GM19438 (cell line): ENCODE measurements around the gene KRTAP10-5.
"Not testable (repeated sequence)": the region's sequence is repeated elsewhere in the genome, so short reads cannot be mapped to it uniquely, and the experiment has no call there.

ENCODE experiments used
- ATAC-seq: cut with Tn5 transposase; IDR thresholded peaks from one replicate; pipeline ENCODE4 v1.9.1; 2021; ENCODE audit warnings: low read depth; ENCODE audit not compliant: unreplicated experiment

The KRTAP10-5 gene

DNA sequence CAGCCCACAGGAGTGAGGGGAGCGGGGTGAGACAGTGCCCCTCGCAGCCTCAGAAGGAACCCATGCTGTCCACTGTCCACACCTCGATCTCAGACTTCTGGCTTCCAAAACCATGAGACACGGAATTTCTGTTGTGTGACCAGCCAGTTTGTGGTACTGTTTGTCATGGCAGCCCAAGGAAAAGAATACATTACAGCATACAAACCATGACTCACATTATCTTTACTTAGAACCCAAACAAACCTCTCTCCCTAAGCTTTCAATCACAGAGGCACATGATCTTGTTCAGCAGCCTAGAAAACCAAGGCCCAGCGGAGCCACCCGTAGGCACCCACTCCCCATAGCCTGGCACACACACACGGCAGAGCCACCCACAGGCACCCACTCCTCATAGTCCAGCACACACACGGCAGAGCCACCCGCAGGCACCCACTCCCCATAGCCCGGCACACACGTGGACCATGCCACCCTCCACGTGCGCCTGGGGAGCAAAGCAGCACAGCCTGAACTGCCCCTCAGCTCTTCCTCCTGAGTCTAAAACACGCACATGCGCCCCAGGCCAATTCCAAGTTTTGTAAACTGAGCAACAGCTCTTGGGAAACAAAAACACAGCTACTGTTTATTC, 7.3 kb downstream of the KRTAP10-5 start:
- no peak for ATAC-seq

DNA sequence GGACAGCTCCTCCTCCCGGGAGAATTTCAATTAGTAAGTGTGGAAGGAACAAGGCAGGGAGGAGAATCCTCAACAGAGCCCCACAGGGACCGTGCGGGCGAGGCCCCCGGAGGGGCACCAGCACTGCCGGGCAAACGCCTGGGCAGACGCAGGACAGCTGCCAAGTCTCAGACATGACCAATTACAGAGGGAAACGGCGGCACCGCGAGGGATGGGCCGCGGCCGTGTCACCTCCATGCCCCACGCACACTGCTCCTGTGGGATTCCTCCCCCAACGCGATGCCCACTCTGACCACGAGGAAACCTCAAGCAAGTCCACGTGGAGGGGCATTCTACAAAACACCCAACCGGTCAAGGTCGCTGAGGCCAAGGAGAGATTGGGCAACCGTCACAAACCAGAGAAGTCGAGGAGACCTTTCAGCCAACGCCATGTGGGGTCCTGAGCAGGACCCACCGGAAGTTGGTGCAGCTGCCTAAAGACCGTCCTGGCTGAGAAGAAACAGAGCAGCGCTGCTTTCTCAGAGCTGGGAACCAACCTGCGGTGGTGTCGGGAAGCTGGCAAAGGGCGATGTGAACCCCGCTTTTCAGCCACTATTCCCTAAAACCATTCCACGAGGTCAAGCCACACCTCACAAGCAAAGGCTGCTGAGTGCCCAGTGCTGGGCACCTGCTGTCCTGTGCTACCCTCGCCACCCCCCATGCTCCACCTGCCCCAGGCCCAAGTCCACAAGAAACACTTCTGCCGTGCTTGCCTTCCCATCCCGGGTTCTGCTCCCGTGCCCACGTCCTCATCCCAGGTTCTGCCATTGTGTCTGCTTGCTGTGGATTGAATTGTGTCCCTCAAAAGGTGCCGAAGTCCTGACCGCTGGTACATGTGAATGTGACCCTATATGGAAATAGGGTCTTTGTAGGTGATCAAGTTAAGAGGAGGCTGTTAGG, 8.3 kb downstream of the KRTAP10-5 start:
- no peak for ATAC-seq

DNA sequence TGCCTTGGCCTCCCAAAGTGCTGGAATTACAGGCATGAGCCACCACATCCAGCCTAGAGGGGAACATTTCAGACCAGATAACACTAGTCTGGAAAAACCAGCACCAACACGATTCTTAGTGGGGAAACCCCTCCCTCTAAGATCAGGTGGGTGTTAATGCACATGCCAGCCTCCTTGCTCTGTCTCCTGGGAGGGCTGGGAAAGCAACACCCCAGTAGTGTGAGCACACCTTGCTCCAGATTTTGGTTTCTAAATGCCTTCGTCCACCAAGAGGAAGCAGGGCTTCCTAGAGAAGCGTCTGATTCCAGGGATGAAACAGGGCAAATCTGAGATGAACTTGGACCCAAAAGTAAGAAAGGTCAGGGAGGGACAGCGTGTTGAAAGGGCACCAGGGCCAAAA, 9.1 kb downstream of the KRTAP10-5 start:
- ATAC-seq, result no peak

DNA sequence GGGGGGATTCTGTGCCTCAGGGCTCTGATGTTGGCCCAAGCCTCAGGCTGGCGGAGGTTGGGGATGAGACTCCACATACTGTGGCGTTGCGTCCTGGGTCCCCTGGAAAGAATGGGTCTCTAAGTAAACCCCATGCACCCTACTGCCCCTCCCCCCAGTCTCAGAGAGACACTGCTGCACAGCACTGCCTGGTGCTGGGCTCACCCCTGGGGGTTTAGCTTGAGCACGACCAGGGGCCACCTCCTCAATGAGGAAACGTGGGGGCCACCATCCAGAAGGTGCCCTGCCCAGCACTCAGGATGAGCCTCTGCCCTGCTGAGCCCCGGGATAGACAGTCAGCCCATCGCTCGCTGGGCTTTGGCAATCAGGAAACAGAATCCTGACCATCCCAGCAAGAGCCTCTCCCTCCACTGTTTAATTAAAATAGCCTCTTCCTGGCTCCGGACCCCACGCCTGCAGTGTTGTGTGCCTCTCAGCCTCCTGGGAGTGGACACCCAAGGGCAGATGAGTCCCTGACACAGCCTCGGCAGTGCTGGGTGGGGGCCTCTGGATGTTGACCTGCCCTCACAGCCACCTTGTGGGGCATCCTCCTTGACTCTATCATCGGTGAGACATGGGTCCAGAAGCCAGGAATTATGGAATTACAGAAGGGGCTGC, 10.4 kb downstream of the KRTAP10-5 start:
- no peak for ATAC-seq

DNA sequence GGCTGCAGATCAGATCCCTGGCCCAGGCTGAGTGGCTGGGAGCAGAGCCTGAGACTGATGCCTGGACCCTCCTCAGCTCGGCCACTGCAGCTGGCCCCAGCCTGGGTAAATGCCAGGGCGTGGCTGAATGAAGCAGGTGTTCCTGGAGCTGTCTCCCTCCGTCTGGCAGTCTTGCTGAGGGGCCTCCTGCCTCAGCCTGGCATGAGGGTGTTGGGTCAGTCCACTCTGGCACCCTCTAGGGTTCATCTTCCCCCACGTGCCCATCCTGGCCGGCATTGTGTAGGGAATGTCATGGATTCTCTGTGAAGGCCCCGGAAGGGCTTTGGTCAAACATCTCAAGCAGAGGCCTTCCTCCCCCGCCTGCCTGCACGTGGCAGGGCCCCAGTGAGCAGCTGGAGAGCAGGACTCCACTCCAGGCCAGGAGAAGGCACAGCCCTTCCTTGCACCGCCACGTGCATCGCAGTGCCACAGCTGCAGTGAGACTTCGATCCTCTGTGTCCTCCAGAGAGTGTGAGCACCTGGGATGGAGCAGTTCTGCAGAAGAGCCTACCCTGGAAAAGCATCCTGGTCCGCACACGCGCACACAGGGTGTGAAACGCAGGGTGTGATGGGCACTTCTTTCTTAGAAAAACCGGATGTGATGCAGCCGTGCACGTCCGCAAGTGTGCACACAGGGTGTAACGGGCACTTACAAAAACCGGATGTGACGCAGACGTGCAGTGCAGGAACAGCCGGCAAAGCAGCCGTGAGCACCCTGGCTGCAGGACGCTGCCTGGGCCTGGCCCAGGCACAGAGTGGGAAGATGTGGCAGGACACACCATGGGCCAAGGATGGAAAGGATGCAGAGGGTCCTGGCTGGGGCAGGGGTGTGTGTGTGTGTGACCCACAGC, 11.5 kb downstream of the KRTAP10-5 start:
- ATAC-seq, result no peak

DNA sequence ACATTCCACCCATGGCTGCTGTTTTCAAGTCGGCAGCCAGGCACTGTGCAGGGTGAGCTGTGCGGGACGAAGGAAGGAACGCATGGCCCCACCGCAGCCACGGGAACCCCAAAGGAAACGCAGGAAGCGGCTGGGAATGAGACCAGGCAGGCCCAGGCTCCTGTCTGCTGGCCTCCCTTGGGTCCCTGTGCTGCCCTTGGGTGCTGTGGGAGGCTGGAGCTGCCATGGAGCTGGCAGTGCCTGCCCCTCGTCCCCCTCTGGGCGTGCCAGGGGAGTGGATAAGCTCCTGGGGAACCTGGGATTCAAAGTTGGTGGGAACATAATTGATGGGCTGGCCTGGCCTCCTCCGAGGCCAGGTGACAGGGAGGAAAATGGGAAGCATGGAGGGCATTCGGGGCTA, 12.1 kb downstream of the KRTAP10-5 start:
- no peak for ATAC-seq

DNA sequence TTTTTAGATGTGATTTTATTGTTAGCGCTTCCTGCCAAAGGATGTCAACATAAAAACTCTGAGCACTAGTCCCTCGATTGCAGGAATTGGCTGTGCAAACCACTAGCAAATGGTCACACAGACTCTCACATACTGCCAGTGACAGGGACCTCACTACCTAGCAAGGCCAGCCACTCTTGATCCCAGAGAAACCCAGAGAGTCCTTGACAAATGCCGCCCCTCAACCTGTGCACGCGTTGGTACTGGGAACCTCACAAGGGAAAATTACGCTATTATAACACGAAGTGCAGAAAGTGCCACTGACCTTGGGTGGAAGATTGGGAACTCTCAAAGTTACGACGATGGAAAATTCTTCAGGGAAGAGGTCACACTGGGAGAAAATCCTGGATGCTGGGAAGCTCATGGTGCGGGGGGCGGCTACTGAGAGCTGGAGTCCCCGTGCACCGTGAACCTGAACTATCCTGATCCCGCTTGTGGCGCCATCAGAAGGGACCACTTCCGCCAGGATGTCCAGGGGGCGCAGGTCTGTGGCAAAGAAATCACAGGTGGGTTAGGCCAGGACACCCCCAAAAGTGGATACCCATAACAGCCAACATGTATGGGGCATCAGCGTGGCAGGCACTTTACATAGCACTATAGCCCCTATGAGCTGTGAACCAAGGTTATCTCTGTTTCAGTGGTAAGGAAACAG, 12.8 kb downstream of the KRTAP10-5 start:
- ATAC-seq, result no peak

DNA sequence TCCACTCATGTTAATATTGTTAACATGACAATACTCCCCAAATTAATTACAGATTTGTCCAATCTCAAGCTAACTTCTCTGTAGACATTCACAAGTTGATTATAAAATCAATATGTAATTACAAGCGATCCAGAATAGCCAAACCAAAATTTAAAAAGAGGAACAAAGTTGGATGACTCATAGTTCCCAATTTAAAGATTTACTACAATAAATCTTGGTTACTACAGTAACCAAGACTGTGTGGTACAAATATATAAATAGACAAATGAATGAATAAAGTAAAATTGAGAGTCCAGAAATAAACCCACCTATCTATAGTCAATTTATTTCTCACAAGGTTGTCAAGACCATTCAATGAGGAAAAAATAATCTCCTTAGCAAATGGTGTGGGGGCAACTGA, 14.0 kb downstream of the KRTAP10-5 start:
- ATAC-seq, result no peak

DNA sequence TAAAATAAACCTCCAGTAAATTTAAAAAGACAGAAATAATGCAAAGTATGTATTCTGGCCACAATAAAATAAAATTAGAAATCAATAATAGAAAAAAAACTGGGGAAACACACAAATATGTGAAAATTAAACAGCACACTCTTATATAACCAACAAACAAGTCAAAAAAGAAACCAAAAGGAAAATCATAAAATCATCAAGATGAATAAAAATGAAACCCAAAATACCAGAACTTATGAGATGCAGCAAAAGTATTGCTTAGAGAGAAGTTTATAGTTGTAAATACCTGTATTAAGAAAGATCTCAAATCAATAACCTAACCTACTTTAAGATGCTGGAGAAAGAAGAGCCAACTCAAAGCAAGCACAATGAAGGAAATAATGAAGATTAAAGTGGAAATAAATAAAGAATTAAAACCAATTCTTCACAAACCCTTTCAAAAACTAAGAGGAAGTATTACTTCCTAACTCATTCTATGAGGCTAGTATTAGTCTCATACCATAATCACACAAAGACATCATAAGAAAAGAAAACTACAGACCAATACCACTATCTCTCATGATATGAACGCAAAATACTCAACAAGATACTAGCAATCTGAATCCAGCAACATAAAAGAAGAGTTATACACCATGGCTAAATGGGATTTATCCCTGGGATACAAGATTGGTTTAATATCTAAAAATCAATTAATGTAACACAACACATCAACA, 15.4 kb downstream of the KRTAP10-5 start:
- no peak for ATAC-seq

DNA sequence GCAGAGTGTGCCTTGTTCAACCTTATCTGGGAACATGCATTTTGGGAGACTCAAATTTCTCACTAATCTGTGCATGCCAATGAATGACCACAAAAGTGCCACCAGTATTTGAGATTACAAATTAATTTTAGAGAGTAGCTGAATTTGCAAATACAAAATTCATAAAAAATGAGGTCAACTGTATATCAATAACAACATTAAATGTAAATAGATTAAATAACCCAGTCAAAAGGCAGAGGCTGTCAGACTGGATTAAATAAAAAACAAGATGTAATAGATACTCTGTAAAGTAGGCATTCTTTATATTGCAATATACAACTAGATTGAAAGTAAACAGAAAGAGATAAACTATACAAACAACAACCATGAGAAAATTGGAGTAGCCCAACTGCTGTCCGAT, 16.3 kb downstream of the KRTAP10-5 start:
- ATAC-seq, result no peak

DNA sequence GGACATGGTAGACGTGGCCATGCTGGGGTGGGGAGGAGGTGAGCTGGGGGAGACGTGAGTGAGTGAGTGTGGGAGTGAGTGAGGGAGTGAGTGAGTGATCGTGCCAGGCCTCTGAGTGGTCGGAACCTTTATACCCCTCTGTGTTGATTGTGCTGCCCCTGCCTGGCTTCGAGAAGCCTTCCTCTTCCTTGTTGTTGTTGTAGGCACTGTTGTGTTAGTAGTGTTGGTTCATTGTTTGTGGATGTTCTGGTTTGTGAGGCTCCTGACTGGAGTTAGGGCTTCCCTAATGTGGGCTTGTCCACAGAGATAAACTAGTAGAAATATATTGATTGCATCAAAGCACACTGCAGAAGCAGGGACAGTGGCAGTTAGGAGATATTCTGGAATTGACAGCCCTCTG, 21.7 kb downstream of the KRTAP10-5 start, which contains the start of gene KRTAP10-3:
TSS of gene KRTAP10-3 (minus strand) at position 101 of the 400 bp plus-strand sequence. CDS start at position 21, 80 bp downstream.
- no peak for ATAC-seq

DNA sequence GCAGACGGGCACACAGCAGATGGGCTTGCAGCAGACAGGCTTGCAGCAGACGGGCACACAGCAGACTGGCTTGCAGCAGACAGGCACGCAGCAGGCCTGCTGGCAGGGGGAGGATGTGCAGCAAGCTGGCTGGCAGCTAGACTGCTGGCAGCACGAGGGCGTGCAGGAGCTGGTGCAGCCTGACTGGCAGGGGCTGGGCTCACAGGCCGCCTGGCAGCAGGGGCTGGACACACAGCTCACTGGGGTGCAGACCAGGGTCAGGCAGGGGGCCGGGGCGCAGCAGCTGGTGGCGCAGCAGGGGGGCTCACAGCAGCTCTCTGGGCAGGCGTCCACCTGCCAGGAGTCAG, 22.1 kb downstream of the KRTAP10-5 start:
- not testable (repeated sequence) for ATAC-seq

DNA sequence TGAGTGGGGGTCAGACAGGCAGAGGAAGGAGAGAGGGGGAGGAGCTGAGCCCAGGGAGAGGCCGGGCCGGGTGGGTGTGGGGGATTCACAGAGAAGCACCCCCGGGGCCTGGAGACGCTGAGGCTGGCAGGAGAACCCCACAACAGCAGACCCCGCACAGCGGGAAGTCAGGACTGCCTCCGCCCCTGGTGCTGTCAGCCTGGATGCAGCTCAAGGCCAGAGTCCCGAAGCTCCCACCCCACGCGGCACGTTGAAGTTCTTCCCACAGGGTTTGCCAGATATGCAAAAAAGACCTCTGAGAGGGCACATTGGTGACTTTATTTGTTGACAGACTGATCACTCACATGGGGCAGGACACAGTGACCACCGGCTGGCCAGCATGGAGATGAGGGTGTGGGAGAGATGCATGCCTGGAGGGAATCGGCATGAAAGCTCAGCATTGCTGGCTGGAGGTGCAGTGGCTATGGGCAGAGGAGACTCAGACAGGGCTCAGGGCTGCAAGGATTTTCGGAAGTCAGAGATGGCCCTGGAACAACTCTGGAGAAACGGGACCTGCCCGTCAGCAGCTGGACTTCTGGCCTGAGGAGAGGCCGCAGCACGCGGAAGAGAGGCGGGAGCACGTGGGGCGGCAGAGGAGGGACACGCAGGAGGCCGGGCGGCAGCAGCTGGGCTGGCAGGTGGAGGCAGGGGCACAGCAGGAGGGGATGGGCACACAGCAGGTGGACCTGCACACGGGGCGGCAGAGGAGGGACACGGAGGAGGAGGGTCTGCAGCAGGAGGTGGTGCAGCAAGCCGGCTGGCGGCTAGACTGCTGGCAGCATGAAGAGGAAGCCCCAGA, 22.7 kb downstream of the KRTAP10-5 start:
- no peak for ATAC-seq

DNA sequence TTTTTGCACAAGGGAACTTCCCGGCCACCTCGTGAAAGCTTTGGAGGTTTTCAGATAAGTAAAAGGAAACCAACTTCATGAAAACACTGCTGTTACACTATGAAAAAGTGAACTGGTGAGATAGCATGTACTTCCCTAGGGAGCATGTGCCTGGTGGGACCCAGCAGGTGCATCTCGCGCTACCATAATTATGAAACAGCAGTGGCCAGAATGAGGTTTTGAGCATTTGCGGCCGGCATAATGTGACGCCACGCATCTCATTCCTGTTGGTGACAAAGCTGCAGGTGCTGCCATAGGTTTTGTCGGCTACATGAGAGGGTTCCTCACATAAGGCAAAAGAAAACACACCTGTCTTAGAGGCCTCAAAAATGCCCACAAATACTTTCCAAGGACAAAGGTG, 23.5 kb downstream of the KRTAP10-5 start:
- no peak for ATAC-seq

DNA sequence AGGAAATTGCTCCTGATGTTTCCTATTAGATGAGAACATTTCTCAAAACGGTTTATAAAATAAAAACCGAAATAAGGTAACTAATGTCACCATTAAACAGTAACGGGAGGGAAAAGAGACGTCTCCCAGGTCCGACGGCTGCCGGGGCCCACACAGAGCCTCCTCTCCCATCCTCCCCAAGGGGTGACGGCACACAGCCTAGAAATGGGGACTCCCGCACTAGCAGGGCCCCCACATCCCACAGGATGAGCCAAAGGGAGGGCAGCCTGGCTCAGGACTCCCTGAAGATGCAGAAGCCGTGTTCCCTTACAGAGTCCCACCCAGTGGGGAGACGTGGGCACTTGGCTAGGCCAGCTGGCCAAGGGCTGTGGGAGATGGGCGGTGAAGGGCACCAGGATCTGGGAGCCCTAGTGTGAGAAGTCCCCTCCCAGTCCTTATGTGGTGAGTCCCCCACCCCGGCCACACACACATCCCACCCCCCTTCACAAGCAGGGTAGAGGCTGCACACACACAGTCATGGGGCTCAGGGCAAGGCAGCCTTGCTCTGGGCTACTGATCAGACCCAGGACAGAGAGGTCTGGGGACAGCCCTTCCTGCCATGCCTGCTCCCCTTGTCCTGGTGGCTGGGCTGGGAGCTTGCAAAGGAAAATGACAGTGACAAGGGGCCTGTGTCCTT, 25.1 kb downstream of the KRTAP10-5 start:
- no peak for ATAC-seq

DNA sequence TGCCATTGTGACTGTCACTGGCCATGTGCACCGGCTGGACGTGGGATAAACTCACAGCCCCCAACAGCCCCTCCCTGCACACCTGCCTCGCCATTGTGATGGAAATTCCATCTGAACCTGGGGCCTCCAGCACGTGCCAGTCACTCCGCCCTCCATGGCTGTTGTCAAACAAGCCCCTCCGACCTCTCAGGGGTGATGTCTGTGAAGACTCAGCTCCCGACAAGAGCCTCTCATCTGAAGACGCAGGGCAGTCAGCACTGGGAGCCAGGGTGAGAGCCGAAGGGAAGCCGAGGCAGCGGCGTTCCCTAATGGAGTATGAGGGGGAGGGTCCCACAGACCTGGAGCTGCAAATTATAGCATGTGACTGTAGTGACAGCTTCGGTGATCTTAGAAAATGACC, 27.7 kb downstream of the KRTAP10-5 start:
- no peak for ATAC-seq

DNA sequence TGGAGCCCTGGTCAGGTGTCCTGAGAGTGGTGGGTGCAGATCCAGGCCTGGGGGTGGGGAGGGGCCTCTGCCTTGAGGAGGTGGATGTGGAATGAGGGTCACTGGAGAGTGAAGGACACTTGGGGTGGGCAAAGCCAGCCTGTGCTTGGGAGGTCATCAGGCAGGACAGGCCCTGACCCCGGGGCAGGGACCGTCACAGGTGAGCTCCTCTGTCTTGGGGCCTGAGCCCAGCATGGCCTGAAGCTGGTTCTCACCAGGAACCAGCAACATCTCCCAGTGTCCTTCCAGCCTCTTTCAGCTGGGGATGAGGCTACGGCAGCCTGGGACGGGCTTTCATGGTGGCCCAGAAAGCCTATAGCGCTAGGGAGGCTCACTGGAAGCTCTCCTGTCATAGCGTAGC, 28.3 kb downstream of the KRTAP10-5 start:
- ATAC-seq, result no peak
